LNCaP clone FGC (cell line): ENCODE results near the gene MX2.

ENCODE experiments used
- DNase-seq: peaks from one replicate; pipeline ENCODE4 v3.0.0-alpha.2; 2011; ENCODE audit warnings: low read depth
- H3K4me3 ChIP-seq: 2 replicates; pipeline ENCODE4 v1.5.1; 2011; ENCODE audit warnings: mild to moderate bottlenecking, low read depth, low read length, control low read depth
- TF ChIP-seq, protein P1 (sequence below): IDR thresholded peaks from 2 replicates; pipeline ENCODE4 v1.5.1; 2012; ENCODE audit warnings: mild to moderate bottlenecking; ENCODE audit not compliant: control insufficient read depth, insufficient read depth; ENCODE audit errors: extremely low read depth

Gene MX2

DNA sequence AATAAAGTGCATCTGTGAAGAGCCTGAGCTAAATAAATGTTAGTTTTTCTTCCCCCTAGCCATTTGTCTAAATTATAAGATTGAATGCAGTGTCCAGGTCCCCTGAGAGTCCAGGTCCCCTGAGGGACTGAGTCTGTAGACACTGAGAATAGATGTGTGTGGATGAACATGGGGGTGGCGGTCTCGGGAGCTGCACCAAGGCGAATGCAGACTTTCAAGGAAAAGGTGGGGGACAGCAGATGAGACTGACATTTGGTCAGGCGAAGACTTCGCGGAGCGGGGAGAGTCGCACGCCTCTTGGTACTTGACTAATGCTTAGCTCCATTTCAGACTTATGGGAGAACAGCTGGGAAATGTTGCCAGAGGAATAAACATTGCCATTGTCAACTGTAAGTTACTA is 17.7 kb upstream of the MX2 start:
- no peak overlapping the region for H3K4me3 ChIP-seq
- DNase-seq: no peak
- TF ChIP-seq, protein P1, sequence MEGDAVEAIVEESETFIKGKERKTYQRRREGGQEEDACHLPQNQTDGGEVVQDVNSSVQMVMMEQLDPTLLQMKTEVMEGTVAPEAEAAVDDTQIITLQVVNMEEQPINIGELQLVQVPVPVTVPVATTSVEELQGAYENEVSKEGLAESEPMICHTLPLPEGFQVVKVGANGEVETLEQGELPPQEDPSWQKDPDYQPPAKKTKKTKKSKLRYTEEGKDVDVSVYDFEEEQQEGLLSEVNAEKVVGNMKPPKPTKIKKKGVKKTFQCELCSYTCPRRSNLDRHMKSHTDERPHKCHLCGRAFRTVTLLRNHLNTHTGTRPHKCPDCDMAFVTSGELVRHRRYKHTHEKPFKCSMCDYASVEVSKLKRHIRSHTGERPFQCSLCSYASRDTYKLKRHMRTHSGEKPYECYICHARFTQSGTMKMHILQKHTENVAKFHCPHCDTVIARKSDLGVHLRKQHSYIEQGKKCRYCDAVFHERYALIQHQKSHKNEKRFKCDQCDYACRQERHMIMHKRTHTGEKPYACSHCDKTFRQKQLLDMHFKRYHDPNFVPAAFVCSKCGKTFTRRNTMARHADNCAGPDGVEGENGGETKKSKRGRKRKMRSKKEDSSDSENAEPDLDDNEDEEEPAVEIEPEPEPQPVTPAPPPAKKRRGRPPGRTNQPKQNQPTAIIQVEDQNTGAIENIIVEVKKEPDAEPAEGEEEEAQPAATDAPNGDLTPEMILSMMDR: no peak

DNA sequence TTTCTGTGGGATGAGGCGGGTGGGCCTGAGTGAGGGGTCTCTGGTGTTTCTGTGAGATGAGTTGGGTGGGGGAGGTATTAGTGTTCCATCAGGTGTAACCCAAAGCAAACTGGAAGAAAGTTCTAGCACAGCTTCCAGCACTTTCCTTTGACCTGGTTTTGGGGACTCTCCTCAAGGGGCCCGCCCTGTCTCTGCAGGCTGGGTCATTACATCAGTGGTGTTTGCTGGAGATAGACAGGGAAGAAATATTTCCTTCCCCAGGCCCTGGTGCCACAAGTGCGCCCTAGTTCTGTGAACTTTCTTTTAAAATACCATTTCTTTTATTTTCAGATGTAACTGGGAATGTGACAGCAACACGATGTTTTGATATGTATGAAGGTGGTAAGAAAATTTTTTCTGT is 16.5 kb upstream of the MX2 start:
- H3K4me3 ChIP-seq: no peak overlapping the region
- no peak for DNase-seq
- TF ChIP-seq, protein P1: no peak

DNA sequence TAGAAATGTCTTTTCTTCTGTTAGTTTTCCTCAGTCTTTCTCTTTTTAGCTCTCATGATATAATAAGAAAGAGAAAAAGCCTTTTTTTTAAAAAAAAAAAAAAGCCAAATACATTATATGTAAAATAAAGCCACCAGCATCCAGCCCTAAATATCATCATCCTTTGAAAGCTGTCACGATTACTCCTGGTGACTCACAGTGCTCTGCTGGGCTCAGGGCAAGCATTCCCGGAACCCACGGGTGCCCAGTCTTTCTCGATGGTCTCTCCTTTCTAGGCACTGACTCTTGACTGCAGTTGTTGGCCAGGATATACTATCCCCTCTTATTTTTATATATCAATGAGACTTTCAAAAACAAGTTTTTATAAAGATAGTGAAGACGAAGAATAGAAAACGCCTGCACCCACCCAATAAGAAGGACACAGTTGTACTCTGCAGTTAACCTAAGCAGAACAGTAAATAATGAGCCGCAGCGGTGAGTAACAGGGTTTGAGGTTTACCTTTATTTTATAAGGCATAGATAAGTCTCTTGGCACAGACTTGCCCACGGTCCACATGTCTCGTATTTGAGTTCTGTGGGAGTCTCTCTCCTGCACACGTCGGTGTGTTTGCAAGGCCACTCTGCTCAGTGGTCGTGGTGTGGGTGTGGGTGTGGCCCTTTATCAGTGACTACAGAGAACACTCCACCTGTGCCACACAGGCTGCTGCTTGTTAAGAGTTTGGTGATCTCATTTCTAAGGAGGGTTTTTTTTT is 15.7 kb upstream of the MX2 start:
- peak; percentile 84 for DNase-seq
- TF ChIP-seq, protein P1: no peak
- H3K4me3 ChIP-seq: no peak overlapping the region

DNA sequence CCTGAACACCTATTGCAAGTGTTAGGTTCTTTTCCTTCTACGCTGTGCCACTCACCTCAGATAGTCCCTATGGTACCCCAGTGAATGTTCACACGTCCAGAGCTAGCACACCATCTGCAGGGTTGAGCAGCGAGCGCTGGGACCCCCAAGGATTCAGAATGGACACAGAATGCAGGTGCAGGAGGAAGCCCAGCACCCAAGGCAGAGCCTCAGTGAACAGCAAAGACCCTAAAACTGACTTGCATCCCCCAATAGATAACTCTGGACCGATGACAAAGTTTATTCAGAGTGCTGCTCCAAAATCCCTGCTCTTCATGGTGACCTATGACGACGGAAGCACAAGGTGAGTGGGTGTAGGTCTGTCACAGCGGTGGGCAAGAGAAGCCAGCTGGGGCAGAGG is 15.1 kb upstream of the MX2 start:
- TF ChIP-seq, protein P1: no peak
- H3K4me3 ChIP-seq: no peak overlapping the region
- DNase-seq: no peak

DNA sequence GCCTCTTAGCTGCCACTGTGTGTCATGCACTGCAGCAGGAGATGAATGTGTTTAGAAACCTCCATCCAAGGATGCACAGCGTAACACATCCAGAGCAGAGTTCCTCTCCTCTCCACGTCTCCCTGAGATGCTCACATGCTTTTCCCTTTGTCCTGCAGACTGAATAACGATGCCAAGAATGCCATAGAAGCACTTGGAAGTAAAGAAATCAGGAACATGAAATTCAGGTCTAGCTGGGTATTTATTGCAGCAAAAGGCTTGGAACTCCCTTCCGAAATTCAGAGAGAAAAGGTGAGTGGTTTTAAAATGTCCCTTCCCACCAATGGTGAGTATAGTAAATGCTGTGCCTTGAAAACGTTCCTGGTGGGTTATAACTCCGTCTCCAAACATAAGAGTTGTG is 13.4 kb upstream of the MX2 start:
- no peak overlapping the region for H3K4me3 ChIP-seq
- TF ChIP-seq, protein P1: no peak
- peak; percentile 64 for DNase-seq

DNA sequence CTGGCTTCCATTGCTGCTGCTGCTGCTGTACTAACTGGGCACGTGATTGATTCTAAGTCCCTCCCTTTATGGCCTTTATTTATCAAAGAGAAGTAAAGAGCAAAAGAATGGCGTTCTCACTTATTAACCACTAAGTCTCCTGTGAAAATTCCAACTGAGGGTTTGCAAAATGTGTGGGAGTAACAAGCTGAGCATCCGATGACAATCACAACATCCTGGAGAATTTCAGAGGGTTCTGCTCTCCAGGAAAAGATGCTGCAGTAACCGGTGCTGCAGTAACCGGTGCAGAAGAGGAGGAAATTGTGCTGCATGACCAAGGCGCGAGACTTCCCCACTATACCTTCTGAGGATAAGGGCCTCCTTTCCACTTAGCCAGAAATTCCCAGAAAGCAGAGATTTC is 12.7 kb upstream of the MX2 start:
- no peak overlapping the region for H3K4me3 ChIP-seq
- TF ChIP-seq, protein P1: no peak
- DNase-seq: no peak

DNA sequence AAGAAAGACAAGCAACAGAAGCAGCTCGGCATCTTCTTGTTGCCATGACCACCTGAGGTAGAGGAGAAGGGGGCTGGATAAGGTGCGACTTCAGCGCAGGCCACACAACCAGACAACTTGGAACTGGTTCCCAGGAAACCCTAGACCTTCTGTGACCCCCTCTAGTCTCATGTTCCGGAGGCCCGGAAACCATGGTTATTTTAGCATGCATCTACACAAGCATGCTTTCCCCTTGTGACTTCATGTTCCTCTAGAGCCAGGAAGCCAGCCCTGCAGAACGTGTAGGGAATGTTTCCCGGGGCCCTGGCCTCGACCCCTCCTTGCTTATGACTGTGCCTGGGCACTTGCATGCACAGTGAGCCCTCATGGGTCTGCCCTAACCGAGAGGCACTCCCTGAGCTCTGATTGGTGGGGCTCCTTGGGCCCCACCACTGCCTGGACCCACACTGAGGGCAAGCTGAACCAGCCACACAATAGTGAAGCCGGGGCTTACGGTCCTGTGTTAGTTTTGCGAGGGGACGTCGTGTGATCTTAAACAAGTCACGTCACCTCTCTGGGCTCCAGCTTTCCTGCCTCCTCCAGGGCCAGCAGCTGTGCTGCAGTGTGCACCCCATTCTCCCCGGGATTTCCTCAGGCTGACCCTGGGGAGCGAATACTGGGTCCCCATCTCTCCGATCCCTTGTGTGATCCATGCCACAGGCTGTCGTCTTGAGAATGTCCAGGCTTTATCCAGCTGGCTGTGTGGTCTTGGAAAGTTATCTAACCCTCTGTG is 12.0 kb upstream of the MX2 start:
- no peak overlapping the region for H3K4me3 ChIP-seq
- TF ChIP-seq, protein P1: no peak
- DNase-seq: no peak
